ENCODE data around the gene VWA3B.

DNA sequence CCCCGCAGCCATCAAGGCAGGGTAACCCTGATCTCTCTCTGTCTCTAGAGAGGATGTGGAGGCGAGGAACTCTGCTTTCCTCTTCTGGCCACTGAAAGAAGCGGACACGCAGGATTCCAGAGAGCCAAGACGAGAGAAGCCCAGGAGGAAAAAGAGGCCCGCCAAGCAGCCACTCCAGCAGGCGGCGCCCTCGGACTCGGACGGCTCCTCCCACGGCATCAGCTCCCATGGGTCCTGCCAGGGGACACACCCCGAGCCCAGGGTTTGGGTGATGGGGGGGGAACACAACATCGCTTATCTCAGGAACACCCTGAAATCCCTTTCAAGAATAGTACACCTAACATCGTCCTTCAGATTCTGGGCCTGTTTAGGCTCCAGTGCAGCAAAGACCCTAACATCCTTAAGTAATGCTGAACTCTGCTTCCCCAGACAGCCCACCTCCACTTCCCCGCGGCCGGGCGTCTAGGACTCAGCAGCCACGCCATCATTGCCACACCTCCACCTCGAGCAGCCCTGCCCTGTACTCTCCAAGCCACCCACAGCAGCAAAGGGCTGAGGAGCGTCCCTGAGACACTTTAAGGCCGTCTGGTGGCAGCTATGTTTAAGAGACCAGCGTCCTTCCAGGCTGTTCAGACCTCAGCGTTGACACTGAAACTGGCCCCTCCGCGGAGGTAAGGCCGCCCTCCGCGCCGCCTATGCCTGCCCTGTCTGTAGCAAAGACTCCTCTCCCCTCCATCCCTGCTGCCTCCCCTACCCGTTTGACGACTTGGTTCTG, 225.0 kb downstream of the VWA3B start:
- TF ChIP-seq EZH2 (IDR thresholded peaks at IDR 0.05), result no peak
- no peak for TF ChIP-seq POLR2AphosphoS5 (IDR thresholded peaks at IDR 0.05; ENCODE audit: borderline replicate concordance, low read depth, low read length)
- no peak for TF ChIP-seq FOXP2 (optimal IDR thresholded peaks at IDR 0.05; ENCODE audit: control extremely low read depth, extremely low read length, insufficient read depth)
